WTC11 (cell line): ENCODE measurements around the gene CHRM2.

ENCODE experiments used
- ATF2 ChIP-seq: sonication (generic); formaldehyde crosslinking; IDR thresholded peaks from 2 replicates; pipeline ENCODE4 v1.8.1; 2022; ENCODE audit warnings: low read depth, missing genetic modification reagents, borderline replicate concordance
- CTCF ChIP-seq: fragments of 200-600 bp; IDR thresholded peaks from 2 replicates; pipeline ENCODE4 v1.8.0; 2022; ENCODE audit warnings: antibody characterized with exemption
- ESRRA ChIP-seq: sonication (generic); formaldehyde crosslinking; IDR thresholded peaks from 2 replicates; pipeline ENCODE4 v1.8.1; 2022; ENCODE audit warnings: mild to moderate bottlenecking, missing genetic modification reagents, borderline replicate concordance
- NFATC4 ChIP-seq: fragments of 250-450 bp; sonication (Bioruptor Pico); IDR thresholded peaks from 2 replicates; pipeline ENCODE4 v1.9.0; 2021; ENCODE audit warnings: mild to moderate bottlenecking
- ZBTB43 ChIP-seq: sonication (generic); formaldehyde crosslinking; IDR thresholded peaks from 2 replicates; pipeline ENCODE4 v1.8.1; 2023; ENCODE audit warnings: mild to moderate bottlenecking, missing genetic modification reagents

- TF ChIP-seq ZBTB43 (no peak), ESRRA (CRISPR knock-in tag) (no peak), CTCF (no peak), NFATC4 (CRISPR knock-in tag) (no peak), ATF2 (CRISPR knock-in tag) (no peak)
These were observed 168.3 kb downstream of the CHRM2 start for GRCh38 chr7:137036768-137037167.
